HG03135 (cell line): ENCODE results near the gene TSR3.

ENCODE experiments used
- ATAC-seq: cut with Tn5 transposase; IDR thresholded peaks from one replicate; pipeline ENCODE4 v1.9.1; 2021; ENCODE audit warnings: mild to moderate bottlenecking, moderate library complexity; ENCODE audit not compliant: unreplicated experiment

TSR3 gene

GRCh38 chr16:1351582-1352362 is at the start of gene TSR3, which contains the start of gene GNPTG:
TSR3 (minus strand) TSS chr16:1351878; CDS start chr16:1351804, 74 bp downstream.
GNPTG (plus strand) TSS chr16:1351931; CDS start chr16:1351966, 35 bp downstream.
- ATAC-seq = peak; percentile 72

GRCh38 chr16:1401061-1401757 is 49.5 kb upstream of the TSR3 start:
- no peak for ATAC-seq

GRCh38 chr16:1398826-1399581 is 47.3 kb upstream of the TSR3 start:
- ATAC-seq = no peak

- ATAC-seq = no peak
Measured at GRCh38 chr16:1398351-1398750, 46.7 kb upstream of the TSR3 start.

GRCh38 chr16:1397779-1398178 is 46.1 kb upstream of the TSR3 start:
- ATAC-seq = no peak

- ATAC-seq = no peak
Measured at GRCh38 chr16:1395444-1396031, 43.9 kb upstream of the TSR3 start.

GRCh38 chr16:1394367-1394951 is 42.8 kb upstream of the TSR3 start:
- ATAC-seq = no peak

GRCh38 chr16:1393613-1394176 is 42.0 kb upstream of the TSR3 start:
- no peak for ATAC-seq

- ATAC-seq = no peak
Measured at GRCh38 chr16:1392826-1393225, 41.1 kb upstream of the TSR3 start.

- no peak for ATAC-seq
Measured at GRCh38 chr16:1390239-1390779, 38.6 kb upstream of the TSR3 start.

- no peak for ATAC-seq
Measured at GRCh38 chr16:1389762-1390161, 38.1 kb upstream of the TSR3 start.

- ATAC-seq = no peak
Measured at GRCh38 chr16:1387331-1387730, 35.7 kb upstream of the TSR3 start.

GRCh38 chr16:1385232-1385631 is 33.6 kb upstream of the TSR3 start:
- ATAC-seq = no peak

GRCh38 chr16:1383556-1383955 is 31.9 kb upstream of the TSR3 start:
- ATAC-seq = no peak

GRCh38 chr16:1381612-1382406 is 30.1 kb upstream of the TSR3 start:
- no peak for ATAC-seq

GRCh38 chr16:1380195-1380594 is 28.5 kb upstream of the TSR3 start:
- no peak for ATAC-seq

- ATAC-seq = peak; percentile 42
Measured at GRCh38 chr16:1379304-1380076, 27.8 kb upstream of the TSR3 start.

GRCh38 chr16:1378804-1379303 is 27.2 kb upstream of the TSR3 start:
- peak; percentile 35 for ATAC-seq
